GM23338 (cell line): ENCODE measurements around the gene FHIT. TPM values are rescaled to one million over a fixed set of nuclear protein-coding genes. Genes with fewer than 3 reads are reported as not detected.

Experiments used
- ATAC-seq: fragments of 200-7000 bp; cut with Tn5 transposase; 3 replicates; pipeline ENCODE4 v1.9.1; 2020
- DNase-seq: peaks from one replicate; pipeline ENCODE4 v3.0.0-alpha.2; 2015; ENCODE audit warnings: low spot score
- H2AFZ ChIP-seq: fragments of 200-600 bp; sonication (generic); 2 replicates; pipeline ENCODE4 v1.8.0; 2016; ENCODE audit warnings: antibody characterized with exemption, mild to moderate bottlenecking, moderate library complexity
- H3F3A ChIP-seq: fragments of 200-600 bp; sonication (generic); replicated peaks from 2 replicates; pipeline ENCODE4 v1.8.0; 2017; ENCODE audit warnings: antibody characterized with exemption, mixed run types, low read depth
- H3K27ac ChIP-seq: fragments of 200-600 bp; sonication (generic); 2 replicates; pipeline ENCODE4 v1.6.1; 2016; ENCODE audit warnings: low read depth
- H3K27me3 ChIP-seq: fragments of 200-600 bp; sonication (generic); 2 replicates; pipeline ENCODE4 v1.8.0; 2016; ENCODE audit warnings: mild to moderate bottlenecking, mixed run types, moderate library complexity; ENCODE audit not compliant: insufficient read depth
- H3K36me3 ChIP-seq: fragments of 200-600 bp; sonication (generic); 2 replicates; pipeline ENCODE4 v1.8.0; 2016; ENCODE audit warnings: mild to moderate bottlenecking; ENCODE audit not compliant: insufficient read depth
- H3K4me1 ChIP-seq: fragments of 200-600 bp; sonication (generic); 2 replicates; pipeline ENCODE4 v1.8.0; 2016; ENCODE audit warnings: mild to moderate bottlenecking, moderate library complexity; ENCODE audit not compliant: insufficient read depth
- H3K4me2 ChIP-seq: fragments of 200-600 bp; sonication (generic); 2 replicates; pipeline ENCODE4 v1.7.1; 2017; ENCODE audit warnings: mixed run types
- H3K4me3 ChIP-seq: fragments of 200-600 bp; sonication (generic); 2 replicates; pipeline ENCODE4 v1.6.1; 2016; ENCODE audit warnings: mixed run types
- H3K79me2 ChIP-seq: fragments of 200-600 bp; sonication (generic); replicated peaks from 2 replicates; pipeline ENCODE4 v1.8.0; 2017; ENCODE audit warnings: mild to moderate bottlenecking; ENCODE audit not compliant: insufficient read depth
- H3K9me2 ChIP-seq: fragments of 200-600 bp; sonication (generic); 2 replicates; pipeline ENCODE4 v1.8.0; 2017; ENCODE audit not compliant: insufficient read depth
- H4K20me1 ChIP-seq: fragments of 200-600 bp; sonication (generic); replicated peaks from 2 replicates; pipeline ENCODE4 v1.8.0; 2017; ENCODE audit warnings: mild to moderate bottlenecking; ENCODE audit not compliant: insufficient read depth
- H3K27ac Mint-ChIP-seq: 2 replicates; pipeline ENCODE4 v1.8.0; 2020; ENCODE audit warnings: inconsistent platforms, mild to moderate bottlenecking, moderate library complexity, mixed read lengths
- H3K27me3 Mint-ChIP-seq: 3 replicates; pipeline ENCODE4 v1.8.0; 2022; ENCODE audit warnings: low read depth, mild to moderate bottlenecking, moderate library complexity, mixed read lengths, inconsistent platforms; ENCODE audit not compliant: insufficient read depth, poor library complexity
- H3K36me3 Mint-ChIP-seq: 3 replicates; pipeline ENCODE4 v1.8.0; 2021; ENCODE audit warnings: low read depth, mild to moderate bottlenecking, inconsistent platforms, moderate library complexity, mixed read lengths
- H3K4me1 Mint-ChIP-seq: 3 replicates; pipeline ENCODE4 v1.8.0; 2020; ENCODE audit warnings: mild to moderate bottlenecking, inconsistent platforms, mixed read lengths
- H3K4me3 Mint-ChIP-seq: 3 replicates; pipeline ENCODE4 v1.8.0; 2021; ENCODE audit warnings: moderate library complexity, mild to moderate bottlenecking, inconsistent platforms, mixed read lengths
- H3K9me3 Mint-ChIP-seq: 3 replicates; pipeline ENCODE4 v1.8.0; 2020; ENCODE audit warnings: moderate library complexity, mild to moderate bottlenecking, inconsistent platforms, mixed read lengths
- CREB1 ChIP-seq: fragments of 250-450 bp; sonication (Bioruptor Pico); IDR thresholded peaks from 2 replicates; pipeline ENCODE4 v1.5.0; 2020; ENCODE audit warnings: low read depth, mild to moderate bottlenecking, moderate library complexity
- CTCF ChIP-seq, 2 experiments: fragments of 200-600 bp in 1 of 2; sonication (generic) in 1 of 2; conservative IDR thresholded peaks; 2 replicates each; pipeline versions ENCODE4 v1.5.1 to v1.6.1; 2016 to 2017; ENCODE audit warnings: antibody characterized with exemption in 2 of 2, low read depth in 2 of 2, mild to moderate bottlenecking in 2 of 2, moderate library complexity in 1 of 2
- ETS1 ChIP-seq: IDR thresholded peaks from 2 replicates; pipeline ENCODE4 v1.6.1; 2016; ENCODE audit warnings: antibody characterized with exemption
- EZH2 ChIP-seq: fragments of 200-600 bp; sonication (generic); IDR thresholded peaks from one replicate; pipeline ENCODE4 v1.8.0; 2017; ENCODE audit warnings: antibody characterized with exemption, mild to moderate bottlenecking, low read depth; ENCODE audit not compliant: unreplicated experiment
- EZH2phosphoT487 ChIP-seq: fragments of 200-600 bp; sonication (generic); IDR thresholded peaks from one replicate; pipeline ENCODE4 v1.8.1; 2018; ENCODE audit warnings: antibody characterized with exemption; ENCODE audit not compliant: unreplicated experiment
- JUNB ChIP-seq: IDR thresholded peaks from one replicate; pipeline ENCODE4 v1.6.1; 2016; ENCODE audit warnings: antibody characterized with exemption; ENCODE audit not compliant: unreplicated experiment
- NANOG ChIP-seq: IDR thresholded peaks from 2 replicates; pipeline ENCODE4 v1.6.1; 2016; ENCODE audit warnings: antibody characterized with exemption, borderline replicate concordance
- POLR2AphosphoS5 ChIP-seq: IDR thresholded peaks from 2 replicates; pipeline ENCODE4 v1.6.1; 2016; ENCODE audit warnings: antibody characterized with exemption, low read depth
- REST ChIP-seq: IDR thresholded peaks from one replicate; pipeline ENCODE4 v1.6.1; 2018; ENCODE audit warnings: antibody characterized with exemption; ENCODE audit not compliant: unreplicated experiment
- STAT1 ChIP-seq: IDR thresholded peaks from one replicate; pipeline ENCODE4 v1.6.1; 2016; ENCODE audit warnings: antibody characterized with exemption; ENCODE audit not compliant: unreplicated experiment
- ZNF114 ChIP-seq: fragments of 250-450 bp; sonication (Bioruptor Pico); IDR thresholded peaks from 2 replicates; pipeline ENCODE4 v1.5.0; 2020; ENCODE audit warnings: mild to moderate bottlenecking, moderate library complexity
- ZNF331 ChIP-seq: fragments of 250-450 bp; sonication (Bioruptor Pico); IDR thresholded peaks from 2 replicates; pipeline ENCODE4 v1.5.0; 2020; ENCODE audit warnings: low read depth, mild to moderate bottlenecking, moderate library complexity
- ZNF462 ChIP-seq: fragments of 250-450 bp; sonication (Bioruptor Pico); IDR thresholded peaks from 2 replicates; pipeline ENCODE4 v1.5.0; 2020; ENCODE audit warnings: mild to moderate bottlenecking, moderate library complexity
- polyA plus RNA-seq: library from polyadenylated mRNA; unstranded; fragments of >200 nt; fragmentation: Nextera tagmentation; extraction: Ambion mirVana; gene quantifications from 2 replicates; pipeline ENCODE4 v1.2.1, GENCODE V29; 2016
- total RNA-seq: library from RNA; depleted of rRNA; stranded (reverse); fragments of >200 nt; shearing (Covaris generic); gene quantifications from 2 replicates; pipeline ENCODE4 v1.2.3, GENCODE V29; 2014

Gene FHIT
- total and polyA plus RNA-seq, 2 experiments from 2014 or later, result 3.0 to 8.3 TPM

GRCh38 chr3:60240492-60240891 is 1010.8 kb downstream of the FHIT start:
- H3K27ac Mint-ChIP-seq, result peak overlapping the region; percentile 25; the same call in 1 of the 2 replicates
- Histone ChIP-seq H3K9me2 (peaks cover 4% of the 10 kb centered on the region; the same call in 1 of the 2 replicates), H3K4me2 (0 out of 2 replicates have a peak overlapping the region, but pooled peaks have one; percentile 30), H3K4me1 (peaks cover 22% of the 10 kb centered on the region), H3K4me3 (no peak overlapping the region), H3K79me2 (no peaks in the 10 kb centered on the region), H2AFZ (no peak overlapping the region), H4K20me1 (no peaks in the 10 kb centered on the region), H3K36me3 (no peaks in the 10 kb centered on the region), H3K27me3 (no peaks in the 10 kb centered on the region), H3K27ac (peak overlapping the region; percentile 10; the same call in 1 of the 2 replicates), H3F3A (no peaks in the 10 kb centered on the region)
- H3K4me3 Mint-ChIP-seq, result no peak overlapping the region
- no peaks in the 10 kb centered on the region for H3K9me3 Mint-ChIP-seq
- H3K27me3 Mint-ChIP-seq, result no peaks in the 10 kb centered on the region
- H3K36me3 Mint-ChIP-seq, result no peaks in the 10 kb centered on the region
- H3K4me1 Mint-ChIP-seq, result peaks cover 28% of the 10 kb centered on the region
- ATAC-seq (peak; percentile 79), DNase-seq (peak; percentile 62)
- no peak for TF ChIP-seq EZH2
- TF ChIP-seq CTCF (conservative IDR thresholded peaks at IDR 0.05; ENCODE audit: low read depth in 2 of 2), result no peak
- TF ChIP-seq POLR2AphosphoS5, result no peak
- no peak for TF ChIP-seq REST
- no peak for TF ChIP-seq STAT1
- TF ChIP-seq JUNB, result no peak
- peak; percentile 67; the same call in 1 of the 2 replicates for TF ChIP-seq NANOG
- no peak for TF ChIP-seq ZNF114 (CRISPR knock-in tag)
- TF ChIP-seq ZNF331 (CRISPR knock-in tag), result no peak
- TF ChIP-seq EZH2phosphoT487, result no peak
- peak; percentile 47; the same call in 1 of the 2 replicates for TF ChIP-seq ETS1
- peak; percentile 97 for TF ChIP-seq ZNF462
- TF ChIP-seq CREB1 (CRISPR knock-in tag), result no peak
